Left ventricle myocardium inferior (tissue), 1 donor: ENCODE data around the gene ATOSB. TPM values are rescaled to one million over a fixed set of nuclear protein-coding genes. Genes with fewer than 3 reads are reported as not detected.

Source experiments
- DNase-seq: peaks from one replicate; pipeline ENCODE4 v3.0.0-alpha.2; 2020
- H3K27ac ChIP-seq: fragments of 200-600 bp; replicated peaks from 2 replicates; pipeline ENCODE4 v1.8.0; 2021
- H3K27me3 ChIP-seq: fragments of 200-600 bp; 2 replicates; pipeline ENCODE4 v1.8.0; 2021; ENCODE audit warnings: low read depth
- H3K36me3 ChIP-seq: fragments of 200-600 bp; 2 replicates; pipeline ENCODE4 v1.8.0; 2021
- H3K4me1 ChIP-seq: fragments of 200-600 bp; 2 replicates; pipeline ENCODE4 v1.8.0; 2021
- H3K4me3 ChIP-seq: fragments of 200-600 bp; 2 replicates; pipeline ENCODE4 v1.8.0; 2021; ENCODE audit warnings: mild to moderate bottlenecking, moderate library complexity
- H3K9me3 ChIP-seq: fragments of 200-600 bp; replicated peaks from 2 replicates; pipeline ENCODE4 v1.8.0; 2021
- CTCF ChIP-seq: fragments of 200-600 bp; IDR thresholded peaks from 2 replicates; pipeline ENCODE4 v1.8.0; 2021; ENCODE audit warnings: antibody characterized with exemption, mild to moderate bottlenecking, borderline replicate concordance
- intact Hi-C: fragments of 100-400 bp; cut with micrococcal nuclease; formaldehyde crosslinking; loops from one replicate; pipeline ENCODE4 v1.11.0; 2022
- total RNA-seq: library from RNA; stranded (reverse); fragmentation: NEBNext Ultra II Directional; extraction: Animal tissue kit (Norgen Biotek cat#: 25700); gene quantifications from one replicate; pipeline ENCODE4 v1.2.1, GENCODE V29; 2021
- donor health status: DM: no; HTN: yes; CAD: no; lungs with severe emphysema.

Gene ATOSB
- total RNA-seq, 1 donor from 2014 or later: 17.0 TPM

GRCh38 chr9:35091536-35091935 lies 24.1 kb downstream of the ATOSB start:
- TF ChIP-seq CTCF: no peak
- intact Hi-C loops: no loop called here
- H3K36me3 ChIP-seq: peaks cover 70% of the 10 kb centered on the region
- H3K4me1 ChIP-seq: peaks cover 13% of the 10 kb centered on the region
- H3K27ac ChIP-seq: no peak overlapping the region
- no peaks in the 10 kb centered on the region for H3K27me3 ChIP-seq
- H3K9me3 ChIP-seq: no peaks in the 10 kb centered on the region
- DNase-seq: no peak
- H3K4me3 ChIP-seq: no peak overlapping the region

DNA sequence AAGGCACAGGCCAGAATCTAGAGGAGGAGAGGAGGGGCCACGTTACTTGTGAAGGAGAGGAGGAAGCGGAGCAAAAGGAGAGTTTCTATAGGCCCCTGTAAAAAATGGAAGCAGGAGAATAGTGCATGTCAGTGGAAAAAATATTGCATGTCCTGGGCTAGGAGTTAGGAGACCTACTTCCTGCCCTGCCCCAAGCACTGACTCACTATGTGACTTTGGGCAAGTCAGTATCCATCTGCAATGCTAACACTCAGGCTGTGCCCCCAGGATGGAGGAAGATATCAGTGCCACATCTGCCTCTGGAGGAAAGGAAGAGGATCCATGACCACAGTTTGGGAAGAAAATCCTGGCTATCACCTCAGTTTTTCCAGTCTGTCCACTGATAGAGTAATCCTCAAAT lies 26.2 kb downstream of the ATOSB start:
- H3K27ac ChIP-seq: no peak overlapping the region
- H3K4me1 ChIP-seq: no peaks in the 10 kb centered on the region
- peaks cover 70% of the 10 kb centered on the region for H3K36me3 ChIP-seq
- intact Hi-C loops: no loop called here
- DNase-seq: no peak
- no peaks in the 10 kb centered on the region for H3K27me3 ChIP-seq
- TF ChIP-seq CTCF: no peak
- H3K4me3 ChIP-seq: no peak overlapping the region
- H3K9me3 ChIP-seq: no peaks in the 10 kb centered on the region

DNA sequence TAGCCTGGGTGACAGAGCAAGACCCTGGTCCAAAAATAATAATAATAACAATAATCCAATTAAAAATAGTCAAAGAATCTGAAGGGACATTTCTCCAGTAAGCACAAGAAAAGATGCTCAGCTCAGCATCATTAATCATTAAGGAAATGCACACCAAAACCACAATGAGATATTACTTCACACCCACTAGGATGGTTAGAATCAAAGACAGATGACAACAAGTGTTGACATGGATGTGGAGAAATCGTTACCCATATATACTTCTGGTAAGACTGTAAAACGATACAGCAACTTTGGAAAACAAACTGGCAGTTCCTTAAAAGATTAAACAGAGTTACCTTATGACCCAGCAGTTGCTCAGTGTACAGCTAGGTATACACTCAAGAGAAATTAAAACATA lies 30.6 kb downstream of the ATOSB start:
- H3K4me1 ChIP-seq: peaks cover 6% of the 10 kb centered on the region
- no peak for TF ChIP-seq CTCF
- no peak for DNase-seq
- H3K9me3 ChIP-seq: no peaks in the 10 kb centered on the region
- H3K36me3 ChIP-seq: peaks cover 28% of the 10 kb centered on the region
- no peaks in the 10 kb centered on the region for H3K27me3 ChIP-seq
- intact Hi-C loops: no loop called here
- H3K4me3 ChIP-seq: no peak overlapping the region
- no peak overlapping the region for H3K27ac ChIP-seq

DNA sequence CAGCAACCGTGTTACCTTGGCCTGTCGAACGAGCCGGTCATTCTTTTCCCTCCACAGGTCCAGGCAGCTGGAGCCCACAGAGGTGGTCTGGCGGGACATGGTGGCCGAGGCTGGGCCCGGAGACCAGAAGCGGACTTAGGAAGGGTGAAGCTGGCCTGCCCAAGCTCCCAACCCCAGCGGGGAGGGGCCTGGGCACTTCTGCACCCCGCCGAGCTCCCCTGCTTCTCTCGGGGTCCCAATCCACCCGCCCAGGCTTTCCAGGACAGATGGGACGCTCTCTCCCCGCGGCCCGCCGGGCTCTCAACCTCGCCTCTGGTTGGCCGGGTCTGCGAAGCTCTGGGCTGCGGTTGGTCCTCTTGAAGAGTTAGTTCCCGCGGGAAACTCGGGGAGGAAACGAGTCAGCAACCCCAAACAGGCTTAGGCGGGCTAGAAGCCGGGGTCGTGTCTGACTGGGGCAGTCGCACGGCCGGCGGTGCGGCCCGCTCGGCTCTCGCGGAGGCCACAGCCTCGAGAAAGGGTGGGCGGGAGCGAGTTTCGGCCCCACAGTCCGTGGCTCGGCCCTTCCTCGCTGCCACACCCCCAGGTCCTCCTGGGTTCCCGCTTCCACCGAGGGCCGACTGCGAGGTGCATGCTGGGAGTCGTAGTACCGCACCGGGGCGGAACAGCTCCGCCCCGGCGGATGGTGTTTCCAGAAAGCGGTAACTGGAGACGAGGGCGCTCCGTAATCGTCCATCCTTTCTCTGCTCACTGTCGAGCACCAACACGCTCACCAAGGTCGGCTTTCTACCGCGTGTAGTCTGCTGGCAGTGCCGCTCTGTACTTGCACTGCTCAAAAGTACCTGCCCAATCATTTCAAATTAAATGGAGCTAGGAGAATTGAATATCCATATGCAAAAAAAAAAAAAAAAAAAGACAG lies 36.0 kb downstream of the ATOSB start, which contains the start of gene FANCG:
Gene FANCG (minus strand): TSS at position 517 of the 916 bp plus-strand sequence. CDS start 418 bp downstream, at position 99.
- peak within 1 kb of the TSS; percentile 94 for H3K4me3 ChIP-seq
- intact Hi-C loops: no loop called here
- H3K36me3 ChIP-seq: peaks cover 15% of the 10 kb centered on the region
- H3K27ac ChIP-seq: peak within 1 kb of the TSS; percentile 86
- no peaks in the 10 kb centered on the region for H3K27me3 ChIP-seq
- peak; percentile 93 for DNase-seq
- TF ChIP-seq CTCF: no peak
- H3K9me3 ChIP-seq: no peaks in the 10 kb centered on the region
- H3K4me1 ChIP-seq: peaks cover 27% of the 10 kb centered on the region

- peaks cover 27% of the 10 kb centered on the region for H3K4me1 ChIP-seq
- H3K36me3 ChIP-seq: peaks cover 15% of the 10 kb centered on the region
- intact Hi-C loops: no loop called here
- TF ChIP-seq CTCF: no peak
- peak overlapping the region; percentile 94 for H3K4me3 ChIP-seq
- no peaks in the 10 kb centered on the region for H3K9me3 ChIP-seq
- no peak for DNase-seq
- peak overlapping the region; percentile 86 for H3K27ac ChIP-seq
- no peaks in the 10 kb centered on the region for H3K27me3 ChIP-seq
These were observed 36.6 kb downstream of the ATOSB start for GRCh38 chr9:35079041-35079425.
